Amniotic stem cell (primary cell): Measurements from ENCODE around the gene ITPK1.

Source experiments
- DNase-seq: peaks from one replicate; lab custom pipeline; 2025; lab: John Stamatoyannopoulos, UW

Gene ITPK1

GRCh38 chr14:92988786-92989755, 126.7 kb downstream of the ITPK1 start:
- no peak for DNase-seq

GRCh38 chr14:92987713-92988510, 127.8 kb downstream of the ITPK1 start:
- DNase-seq = no peak

- no peak for DNase-seq
These were observed 128.6 kb downstream of the ITPK1 start for GRCh38 chr14:92987148-92987570.

GRCh38 chr14:92986254-92987147, 129.2 kb downstream of the ITPK1 start:
- no peak for DNase-seq

- DNase-seq = no peak
These were observed 130.2 kb downstream of the ITPK1 start for GRCh38 chr14:92985521-92985920.

DNA sequence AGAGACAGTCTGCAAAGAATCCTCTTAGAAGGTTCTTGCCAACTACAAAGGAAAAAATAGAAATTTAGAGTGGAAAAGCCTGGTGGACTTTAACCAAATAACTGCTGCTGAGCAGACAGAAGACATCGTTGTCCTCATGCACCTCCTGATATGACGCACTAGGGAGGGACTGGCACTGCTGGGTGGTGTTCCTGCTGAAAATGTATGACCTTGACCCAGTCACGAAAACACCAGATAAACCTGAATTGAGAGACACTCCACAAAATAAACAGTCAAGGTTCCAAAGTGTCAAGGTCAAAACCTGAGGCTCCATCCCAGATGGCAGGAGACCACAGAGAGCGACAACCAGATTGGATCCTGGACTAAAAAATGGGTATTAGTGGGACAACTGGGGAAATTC, 130.8 kb downstream of the ITPK1 start:
- no peak for DNase-seq

GRCh38 chr14:92984082-92984788, 131.5 kb downstream of the ITPK1 start:
- DNase-seq = no peak

- no peak for DNase-seq
These were observed 132.8 kb downstream of the ITPK1 start for GRCh38 chr14:92982956-92983355.

- DNase-seq = no peak
These were observed 134.0 kb downstream of the ITPK1 start for GRCh38 chr14:92981726-92982125.

GRCh38 chr14:92980866-92981265, 134.9 kb downstream of the ITPK1 start:
- no peak for DNase-seq

GRCh38 chr14:92978229-92979021, 137.3 kb downstream of the ITPK1 start:
- no peak for DNase-seq

DNA sequence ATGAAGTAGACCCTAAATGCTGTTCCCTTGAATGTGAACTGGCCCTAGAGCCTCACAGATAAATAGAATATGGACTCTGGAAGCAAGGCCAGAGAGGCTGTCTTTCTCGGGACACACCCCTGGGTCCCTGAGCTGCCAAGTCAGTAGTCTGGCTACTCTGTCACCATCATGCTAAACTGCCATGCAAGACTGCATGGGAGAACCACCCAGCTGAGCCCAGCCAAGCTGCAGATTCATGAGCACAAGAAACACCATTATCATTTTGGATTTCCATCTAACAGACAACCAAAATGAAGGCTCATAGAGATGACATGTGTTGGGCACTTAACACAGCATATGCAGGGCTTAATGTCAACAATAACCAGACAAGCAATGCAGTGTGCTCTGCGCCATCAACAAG, 139.5 kb downstream of the ITPK1 start:
- no peak for DNase-seq

- DNase-seq = no peak
These were observed 141.0 kb downstream of the ITPK1 start for GRCh38 chr14:92974541-92975345.

DNA sequence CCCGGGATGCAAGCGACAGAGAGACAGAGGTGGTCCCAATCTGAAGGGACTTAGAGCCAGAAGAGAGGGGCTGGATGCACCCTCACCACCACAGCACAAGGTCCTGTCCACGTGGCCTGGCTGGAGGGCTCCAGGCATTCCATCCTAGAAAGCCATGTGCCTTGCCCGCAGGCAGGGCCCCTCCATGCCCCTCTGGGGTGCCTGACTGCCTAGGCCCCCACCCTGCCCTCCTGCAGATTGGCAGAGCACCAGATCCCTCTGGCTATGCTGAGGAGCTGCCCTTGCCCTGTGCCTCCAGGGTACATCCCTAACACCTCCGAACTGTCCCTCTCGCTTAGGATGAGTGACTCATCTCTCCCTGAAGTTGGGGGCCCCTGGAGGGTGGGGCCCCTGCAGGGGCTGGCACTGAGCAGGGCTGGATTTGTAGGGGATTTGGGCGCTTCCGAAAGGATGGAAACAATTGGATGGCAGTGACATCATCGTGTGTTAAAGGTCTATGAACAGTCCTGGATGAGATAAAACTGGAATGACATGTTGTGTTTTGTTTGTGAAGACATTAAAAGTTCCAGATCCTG, 141.8 kb downstream of the ITPK1 start:
- DNase-seq = no peak

- no peak for DNase-seq
These were observed 142.4 kb downstream of the ITPK1 start for GRCh38 chr14:92973261-92973797.

DNA sequence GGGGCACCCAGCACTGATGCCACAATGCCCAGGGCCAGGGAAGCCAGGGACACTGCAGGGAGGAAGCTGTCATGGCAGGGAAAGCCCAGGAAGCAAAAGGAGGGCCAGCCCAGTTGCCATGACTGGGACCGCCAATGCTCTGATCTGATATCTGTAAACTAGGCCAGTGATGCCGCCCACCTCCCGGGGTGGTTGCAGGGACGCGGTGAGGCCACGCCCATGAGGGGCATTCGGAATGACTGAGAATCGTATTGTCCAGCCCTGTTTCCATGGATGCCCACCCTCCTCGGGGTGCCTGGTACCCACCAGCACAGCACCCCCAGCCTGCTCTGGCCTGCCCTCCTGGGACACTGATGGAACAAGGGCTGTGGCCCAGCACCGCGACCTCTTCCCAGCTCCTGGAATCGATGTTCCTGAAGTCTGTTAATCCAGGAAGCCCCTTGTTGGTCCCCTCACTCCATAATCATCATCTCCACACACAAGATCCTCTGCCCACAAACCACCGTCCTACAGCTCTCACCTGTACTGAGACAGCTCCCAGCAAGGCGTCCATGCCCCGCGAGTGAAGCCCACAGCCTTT, 144.0 kb downstream of the ITPK1 start:
- no peak for DNase-seq

GRCh38 chr14:92970271-92970670, 145.5 kb downstream of the ITPK1 start:
- no peak for DNase-seq

- no peak for DNase-seq
These were observed 145.9 kb downstream of the ITPK1 start for GRCh38 chr14:92969871-92970270.

GRCh38 chr14:92969430-92969829, 146.3 kb downstream of the ITPK1 start:
- DNase-seq = no peak
